CD4-positive, alpha-beta T cell treated with Interleukin-12 subunit alpha and Interleukin-12 subunit beta, for 1 hour (primary cell): Measurements from ENCODE around the gene CPNE5.

Experiments
- DNase-seq: peaks from one replicate; pipeline ENCODE4 v3.0.0-alpha.2; 2020

CPNE5 gene

GRCh38 chr6:36757943-36758508 lies 81.2 kb downstream of the CPNE5 start:
- DNase-seq: no peak

- DNase-seq: peak; percentile 67
These were observed 82.0 kb downstream of the CPNE5 start for GRCh38 chr6:36757206-36757605.

GRCh38 chr6:36756786-36757185 lies 82.5 kb downstream of the CPNE5 start:
- no peak for DNase-seq

GRCh38 chr6:36755435-36756348 lies 83.6 kb downstream of the CPNE5 start:
- DNase-seq: peak; percentile 89

- no peak for DNase-seq
These were observed 84.4 kb downstream of the CPNE5 start for GRCh38 chr6:36754582-36755434.

- DNase-seq: no peak
These were observed 85.4 kb downstream of the CPNE5 start for GRCh38 chr6:36753671-36754405.

- no peak for DNase-seq
These were observed 86.2 kb downstream of the CPNE5 start for GRCh38 chr6:36752886-36753506.

- DNase-seq: peak; percentile 24
These were observed 86.9 kb downstream of the CPNE5 start for GRCh38 chr6:36752187-36752885.

GRCh38 chr6:36751833-36752186 lies 87.4 kb downstream of the CPNE5 start:
- no peak for DNase-seq

- no peak for DNase-seq
These were observed 88.2 kb downstream of the CPNE5 start for GRCh38 chr6:36751091-36751490.

- no peak for DNase-seq
These were observed 89.3 kb downstream of the CPNE5 start for GRCh38 chr6:36749829-36750489.

- DNase-seq: no peak
These were observed 93.0 kb downstream of the CPNE5 start for GRCh38 chr6:36746251-36746650.

- no peak for DNase-seq
These were observed 93.4 kb downstream of the CPNE5 start for GRCh38 chr6:36745836-36746235.

- no peak for DNase-seq
These were observed 94.0 kb downstream of the CPNE5 start for GRCh38 chr6:36745283-36745682.

GRCh38 chr6:36744304-36744673 lies 95.0 kb downstream of the CPNE5 start:
- DNase-seq: no peak

GRCh38 chr6:36743538-36744303 lies 95.5 kb downstream of the CPNE5 start:
- no peak for DNase-seq

GRCh38 chr6:36743032-36743431 lies 96.2 kb downstream of the CPNE5 start:
- DNase-seq: no peak

- DNase-seq: no peak
These were observed 97.1 kb downstream of the CPNE5 start for GRCh38 chr6:36742146-36742545.

GRCh38 chr6:36740818-36741179 lies 98.4 kb downstream of the CPNE5 start:
- no peak for DNase-seq
